RWPE1 (cell line): Measurements from ENCODE around the gene RNPEPL1.

Experiments
- CTCF ChIA-PET: fragments of 350-600 bp; sonication (Branson Sonifier 250); formaldehyde crosslinking; extraction: SDS; loops from one replicate; lab custom pipeline; 2021; lab: Yijun Ruan, JAX
- POLR2A ChIA-PET: fragments of 400-600 bp; formaldehyde crosslinking; extraction: SDS; loops from one replicate; lab custom pipeline; 2020; ENCODE audit warnings: antibody characterized with exemption; ENCODE audit not compliant: low non-redundant PET; lab: Yijun Ruan, JAX
- DNase-seq: peaks from one replicate; pipeline ENCODE4 v3.0.0; 2012; ENCODE audit warnings: low spot score
- H3K27ac ChIP-seq: fragments of 450-650 bp; 2 replicates; pipeline ENCODE4 v1.5.1; 2017
- TF ChIP-seq, protein P1 (sequence below): fragments of 450-650 bp; conservative IDR thresholded peaks from 2 replicates; pipeline ENCODE4 v1.5.1; 2017; ENCODE audit warnings: low read depth, mild to moderate bottlenecking

RNPEPL1 gene

GRCh38 chr2:240590681-240591111, 22.4 kb downstream of the RNPEPL1 start:
- no peak for DNase-seq
- H3K27ac ChIP-seq = no peak overlapping the region
- TF ChIP-seq, protein P1, sequence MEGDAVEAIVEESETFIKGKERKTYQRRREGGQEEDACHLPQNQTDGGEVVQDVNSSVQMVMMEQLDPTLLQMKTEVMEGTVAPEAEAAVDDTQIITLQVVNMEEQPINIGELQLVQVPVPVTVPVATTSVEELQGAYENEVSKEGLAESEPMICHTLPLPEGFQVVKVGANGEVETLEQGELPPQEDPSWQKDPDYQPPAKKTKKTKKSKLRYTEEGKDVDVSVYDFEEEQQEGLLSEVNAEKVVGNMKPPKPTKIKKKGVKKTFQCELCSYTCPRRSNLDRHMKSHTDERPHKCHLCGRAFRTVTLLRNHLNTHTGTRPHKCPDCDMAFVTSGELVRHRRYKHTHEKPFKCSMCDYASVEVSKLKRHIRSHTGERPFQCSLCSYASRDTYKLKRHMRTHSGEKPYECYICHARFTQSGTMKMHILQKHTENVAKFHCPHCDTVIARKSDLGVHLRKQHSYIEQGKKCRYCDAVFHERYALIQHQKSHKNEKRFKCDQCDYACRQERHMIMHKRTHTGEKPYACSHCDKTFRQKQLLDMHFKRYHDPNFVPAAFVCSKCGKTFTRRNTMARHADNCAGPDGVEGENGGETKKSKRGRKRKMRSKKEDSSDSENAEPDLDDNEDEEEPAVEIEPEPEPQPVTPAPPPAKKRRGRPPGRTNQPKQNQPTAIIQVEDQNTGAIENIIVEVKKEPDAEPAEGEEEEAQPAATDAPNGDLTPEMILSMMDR = no peak
- ChIA-PET CTCF (no interaction called here), POLR2A (no interaction called here)

DNA sequence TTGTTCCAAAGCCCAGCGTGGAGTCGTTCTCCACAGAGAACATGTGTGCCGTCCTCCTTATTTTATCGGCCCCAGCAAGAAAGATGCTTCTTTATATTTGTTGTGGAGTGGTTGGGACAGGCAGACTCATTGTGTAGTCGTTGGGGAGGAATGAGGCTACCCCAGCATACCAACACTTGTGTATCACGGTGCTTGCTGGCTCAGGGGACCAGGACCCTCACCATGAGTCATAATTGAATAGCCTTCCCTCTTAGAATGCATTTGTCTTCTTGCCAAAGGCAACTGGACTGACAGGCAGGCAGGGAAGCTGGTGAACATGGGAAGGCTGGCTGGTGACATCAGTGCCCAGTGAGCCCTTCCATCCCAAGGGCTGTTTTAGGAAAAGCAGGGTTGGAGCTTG, 22.9 kb downstream of the RNPEPL1 start:
- DNase-seq = no peak
- no peak overlapping the region for H3K27ac ChIP-seq
- TF ChIP-seq, protein P1 = no peak
- CTCF ChIA-PET = no interaction called here
- POLR2A ChIA-PET = no interaction called here

DNA sequence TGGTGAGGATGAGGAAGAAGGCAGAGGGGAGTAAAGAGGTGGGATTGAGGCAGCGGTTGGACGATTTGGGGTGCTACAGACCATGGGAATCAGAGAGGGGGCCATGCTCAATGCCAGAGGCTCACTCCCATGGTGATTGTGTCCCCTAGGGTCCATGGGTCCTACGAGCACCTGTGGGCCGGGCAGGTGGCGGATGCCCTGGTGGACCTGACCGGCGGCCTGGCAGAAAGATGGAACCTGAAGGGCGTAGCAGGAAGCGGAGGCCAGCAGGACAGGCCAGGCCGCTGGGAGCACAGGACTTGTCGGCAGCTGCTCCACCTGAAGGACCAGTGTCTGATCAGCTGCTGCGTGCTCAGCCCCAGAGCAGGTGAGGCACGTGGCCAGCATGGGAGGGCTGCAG, 23.5 kb downstream of the RNPEPL1 start:
- DNase-seq = no peak
- POLR2A ChIA-PET = no interaction called here
- CTCF ChIA-PET = no interaction called here
- TF ChIP-seq, protein P1 = no peak
- H3K27ac ChIP-seq = no peak overlapping the region

DNA sequence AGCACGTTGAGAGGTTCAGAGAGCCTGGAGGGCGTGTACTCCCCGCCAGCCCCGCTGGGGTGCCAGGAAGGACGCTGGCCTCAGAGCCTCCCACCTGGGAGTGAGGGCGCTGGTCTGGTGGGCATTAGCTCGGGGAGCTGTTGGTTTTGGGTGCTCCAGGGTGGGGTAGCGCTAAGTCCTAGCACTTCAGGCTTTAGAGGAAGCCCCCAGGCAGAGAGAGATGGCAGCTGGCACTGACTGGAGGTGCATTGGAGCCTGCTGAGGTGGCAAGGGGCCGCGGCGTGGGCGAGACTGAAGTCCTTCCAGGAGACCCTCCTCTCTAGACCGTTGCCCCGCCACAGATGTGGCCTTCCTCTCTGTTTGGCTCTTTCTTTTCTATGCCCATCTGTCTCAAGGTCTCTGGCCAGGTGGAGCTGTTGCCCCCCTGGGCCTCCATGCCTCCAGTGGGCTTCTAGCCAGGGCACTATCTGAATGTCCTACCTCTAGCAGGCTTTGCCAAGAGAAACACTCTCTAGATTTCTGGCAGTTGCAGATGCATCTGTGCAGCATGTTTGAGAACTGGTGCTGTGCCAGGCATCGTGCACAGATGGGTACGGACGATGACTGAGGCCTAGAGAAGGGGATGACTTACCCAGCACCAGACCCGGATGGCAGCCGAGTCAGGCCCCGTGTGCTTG, 24.9 kb downstream of the RNPEPL1 start:
- CTCF ChIA-PET = no interaction called here
- POLR2A ChIA-PET = no interaction called here
- TF ChIP-seq, protein P1 = no peak
- DNase-seq = no peak
- H3K27ac ChIP-seq = no peak overlapping the region

DNA sequence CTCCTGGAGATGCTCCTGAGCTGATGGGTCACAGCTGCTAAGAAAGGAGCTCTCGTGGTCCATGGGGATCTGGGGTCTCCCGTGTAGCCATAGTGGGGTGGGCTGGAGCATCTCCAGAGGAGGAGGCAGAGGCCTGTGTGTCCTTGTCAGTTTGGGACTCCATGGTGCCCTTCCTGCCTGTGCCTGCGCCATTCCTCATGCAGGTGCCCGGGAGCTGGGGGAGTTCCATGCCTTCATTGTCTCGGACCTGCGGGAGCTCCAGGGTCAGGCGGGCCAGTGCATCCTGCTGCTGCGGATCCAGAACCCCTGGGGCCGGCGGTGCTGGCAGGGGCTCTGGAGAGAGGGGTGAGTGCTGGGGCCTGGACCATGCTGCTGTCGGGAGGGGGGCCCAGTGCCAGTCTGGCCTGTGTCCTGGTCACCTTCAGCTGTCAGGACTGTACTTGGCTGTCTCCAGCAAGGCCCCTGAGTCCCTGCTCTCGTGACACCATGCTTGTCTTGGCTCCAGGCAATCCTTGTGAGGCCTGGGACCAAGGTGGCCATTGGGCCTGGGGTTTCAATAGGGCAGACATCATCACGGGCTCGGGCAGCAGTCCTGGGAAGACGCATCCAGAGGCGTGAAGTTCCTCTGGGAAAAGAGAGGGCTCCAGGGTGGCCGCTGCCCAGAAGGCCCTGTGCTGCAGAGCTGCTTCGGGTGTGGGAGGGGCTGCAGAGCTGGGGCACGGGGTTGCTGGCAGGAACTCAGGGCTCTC, 25.6 kb downstream of the RNPEPL1 start:
- TF ChIP-seq, protein P1 = no peak
- H3K27ac ChIP-seq = no peak overlapping the region
- no peak for DNase-seq
- ChIA-PET POLR2A (no interaction called here), CTCF (interaction anchor here (0.6 kb wide), 1 partner anchor 1066 kb away, joined by 3 read pairs; no protein-coding TSS in a partner anchor)

DNA sequence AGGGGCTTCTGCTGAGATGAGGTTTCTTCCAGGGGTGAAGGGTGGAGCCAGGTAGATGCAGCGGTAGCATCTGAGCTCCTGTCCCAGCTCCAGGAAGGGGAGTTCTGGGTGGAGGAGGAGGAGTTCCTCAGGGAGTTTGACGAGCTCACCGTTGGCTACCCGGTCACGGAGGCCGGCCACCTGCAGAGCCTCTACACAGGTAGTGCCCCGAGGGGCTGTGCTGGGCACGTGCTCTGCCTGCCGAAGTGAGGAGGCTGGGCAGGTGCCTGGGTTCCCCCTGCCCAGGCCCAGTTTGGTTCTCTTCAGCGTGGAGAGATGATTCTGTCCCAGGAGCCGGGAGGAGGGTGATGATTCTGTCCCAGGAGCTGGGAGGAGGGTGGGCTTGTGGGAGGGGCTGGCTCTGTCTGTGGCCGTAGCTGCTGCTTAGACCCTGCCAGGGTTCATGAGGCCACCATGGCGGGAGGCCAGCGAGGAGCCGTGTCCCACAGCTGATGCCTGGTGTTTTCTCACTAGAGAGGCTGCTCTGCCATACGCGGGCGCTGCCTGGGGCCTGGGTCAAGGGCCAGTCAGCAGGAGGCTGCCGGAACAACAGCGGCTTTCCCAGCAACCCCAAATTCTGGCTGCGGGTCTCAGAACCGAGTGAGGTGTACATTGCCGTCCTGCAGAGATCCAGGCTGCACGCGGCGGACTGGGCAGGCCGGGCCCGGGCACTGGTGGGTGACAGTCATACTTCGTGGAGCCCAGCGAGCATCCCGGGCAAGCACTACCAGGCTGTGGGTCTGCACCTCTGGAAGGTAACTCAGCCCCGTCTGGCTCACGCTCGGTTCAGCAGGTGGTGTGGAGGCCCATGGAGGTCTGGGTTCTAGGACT, 26.5 kb downstream of the RNPEPL1 start:
- POLR2A ChIA-PET = no interaction called here
- TF ChIP-seq, protein P1 = no peak
- DNase-seq = no peak
- H3K27ac ChIP-seq = no peak overlapping the region
- CTCF ChIA-PET = no interaction called here
